ENCODE measurements around the gene ALDH5A1. TPM values are rescaled to one million over a fixed set of nuclear protein-coding genes. Genes with fewer than 3 reads are reported as not detected.

The ALDH5A1 gene
- total RNA-seq, 1 donor from 2014 or later, result 27.6 TPM

DNA sequence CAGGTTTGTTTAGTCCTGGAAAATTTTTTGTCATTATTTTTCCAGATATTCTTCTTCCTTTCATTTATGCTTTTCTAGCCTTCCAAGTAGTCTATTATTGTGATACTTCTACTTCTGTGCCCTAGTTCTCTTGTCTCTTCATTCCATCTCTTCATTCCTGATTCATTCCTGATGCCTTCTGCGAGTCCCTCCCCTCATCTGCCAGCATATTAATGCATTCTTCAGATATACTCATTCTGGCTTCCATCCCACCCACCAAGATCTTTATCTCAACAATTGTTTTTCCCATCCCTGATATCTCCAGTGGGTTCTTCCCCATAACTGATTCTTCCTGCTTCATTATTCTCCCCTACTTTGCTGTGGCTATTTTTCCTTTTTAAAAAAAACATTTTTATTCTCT, 35.2 kb downstream of the ALDH5A1 start:
- peaks cover 44% of the 10 kb centered on the region for H3K36me3 ChIP-seq
- no peaks in the 10 kb centered on the region for H3K27me3 ChIP-seq (ENCODE audit: low read depth)
- TF ChIP-seq, protein P1, sequence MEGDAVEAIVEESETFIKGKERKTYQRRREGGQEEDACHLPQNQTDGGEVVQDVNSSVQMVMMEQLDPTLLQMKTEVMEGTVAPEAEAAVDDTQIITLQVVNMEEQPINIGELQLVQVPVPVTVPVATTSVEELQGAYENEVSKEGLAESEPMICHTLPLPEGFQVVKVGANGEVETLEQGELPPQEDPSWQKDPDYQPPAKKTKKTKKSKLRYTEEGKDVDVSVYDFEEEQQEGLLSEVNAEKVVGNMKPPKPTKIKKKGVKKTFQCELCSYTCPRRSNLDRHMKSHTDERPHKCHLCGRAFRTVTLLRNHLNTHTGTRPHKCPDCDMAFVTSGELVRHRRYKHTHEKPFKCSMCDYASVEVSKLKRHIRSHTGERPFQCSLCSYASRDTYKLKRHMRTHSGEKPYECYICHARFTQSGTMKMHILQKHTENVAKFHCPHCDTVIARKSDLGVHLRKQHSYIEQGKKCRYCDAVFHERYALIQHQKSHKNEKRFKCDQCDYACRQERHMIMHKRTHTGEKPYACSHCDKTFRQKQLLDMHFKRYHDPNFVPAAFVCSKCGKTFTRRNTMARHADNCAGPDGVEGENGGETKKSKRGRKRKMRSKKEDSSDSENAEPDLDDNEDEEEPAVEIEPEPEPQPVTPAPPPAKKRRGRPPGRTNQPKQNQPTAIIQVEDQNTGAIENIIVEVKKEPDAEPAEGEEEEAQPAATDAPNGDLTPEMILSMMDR (IDR thresholded peaks at IDR 0.05; ENCODE audit: borderline replicate concordance), result no peak
- intact Hi-C loops (cut with micrococcal nuclease), result no loop called here
- H3K4me1 ChIP-seq, result no peaks in the 10 kb centered on the region
- no peak for DNase-seq
- H3K9me3 ChIP-seq (replicated peaks), result no peaks in the 10 kb centered on the region
- no peak overlapping the region for H3K4me3 ChIP-seq
- no peak overlapping the region for H3K27ac ChIP-seq (replicated peaks)

GRCh38 chr6:24534329-24534728, 39.6 kb downstream of the ALDH5A1 start:
- Histone ChIP-seq H3K4me1 (no peaks in the 10 kb centered on the region), H3K27me3 (ENCODE audit: low read depth) (no peaks in the 10 kb centered on the region), H3K9me3 (replicated peaks) (no peaks in the 10 kb centered on the region), H3K36me3 (peaks cover 39% of the 10 kb centered on the region), H3K27ac (replicated peaks) (no peak overlapping the region), H3K4me3 (no peak overlapping the region)
- no peak for DNase-seq
- intact Hi-C loops (cut with micrococcal nuclease), result no loop called here
- TF ChIP-seq, protein P1 (IDR thresholded peaks at IDR 0.05; ENCODE audit: borderline replicate concordance), result no peak

DNA sequence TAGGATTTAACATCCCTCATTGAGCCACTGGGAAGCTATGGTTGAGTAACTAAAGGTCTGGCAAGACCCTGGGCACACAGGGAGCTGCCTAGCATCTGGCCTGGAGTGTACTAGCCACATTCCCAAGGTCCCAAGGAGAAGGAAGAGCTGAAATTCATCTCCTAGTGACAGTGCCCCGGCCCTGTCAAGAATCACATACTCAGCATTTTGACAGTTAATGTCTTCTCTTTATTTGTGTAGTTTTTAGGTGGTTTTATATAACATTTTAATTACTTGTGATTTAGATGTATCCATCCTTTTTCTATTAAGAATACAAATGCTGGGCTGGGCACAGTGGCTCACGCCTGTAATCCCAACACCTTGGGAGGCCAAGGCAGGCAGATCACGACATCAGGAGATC, 40.4 kb downstream of the ALDH5A1 start:
- Histone ChIP-seq H3K27ac (replicated peaks) (no peak overlapping the region), H3K4me1 (no peaks in the 10 kb centered on the region), H3K36me3 (peaks cover 39% of the 10 kb centered on the region), H3K4me3 (no peak overlapping the region), H3K27me3 (ENCODE audit: low read depth) (no peaks in the 10 kb centered on the region), H3K9me3 (replicated peaks) (no peaks in the 10 kb centered on the region)
- TF ChIP-seq, protein P1 (IDR thresholded peaks at IDR 0.05; ENCODE audit: borderline replicate concordance), result no peak
- no peak for DNase-seq
- intact Hi-C loops (cut with micrococcal nuclease), result no loop called here

GRCh38 chr6:24536466-24536865, 41.7 kb downstream of the ALDH5A1 start:
- Histone ChIP-seq H3K9me3 (replicated peaks) (no peaks in the 10 kb centered on the region), H3K27me3 (ENCODE audit: low read depth) (no peaks in the 10 kb centered on the region), H3K36me3 (peaks cover 34% of the 10 kb centered on the region), H3K4me1 (no peaks in the 10 kb centered on the region), H3K27ac (replicated peaks) (no peak overlapping the region), H3K4me3 (no peak overlapping the region)
- intact Hi-C loops (cut with micrococcal nuclease), result no loop called here
- DNase-seq, result no peak
- TF ChIP-seq, protein P1 (IDR thresholded peaks at IDR 0.05; ENCODE audit: borderline replicate concordance), result no peak

GRCh38 chr6:24537082-24537699, 42.4 kb downstream of the ALDH5A1 start:
- TF ChIP-seq, protein P1 (IDR thresholded peaks at IDR 0.05; ENCODE audit: borderline replicate concordance), result no peak
- H3K4me1 ChIP-seq, result no peaks in the 10 kb centered on the region
- DNase-seq, result no peak
- no peak overlapping the region for H3K4me3 ChIP-seq
- H3K27me3 ChIP-seq (ENCODE audit: low read depth), result no peaks in the 10 kb centered on the region
- H3K36me3 ChIP-seq, result peaks cover 30% of the 10 kb centered on the region
- H3K27ac ChIP-seq (replicated peaks), result no peak overlapping the region
- no peaks in the 10 kb centered on the region for H3K9me3 ChIP-seq (replicated peaks)
- intact Hi-C loops (cut with micrococcal nuclease), result no loop called here
